NCI-H748 (cell line): ENCODE data around the gene RFNG.
A peak's percentile ranks its signal among the peaks of the same experiment; 100 is the strongest.

ENCODE experiments used
- DNase-seq: peaks from one replicate; lab custom pipeline; 2025; ENCODE audit not compliant: unreplicated experiment; lab: John Stamatoyannopoulos, UW

Gene RFNG

DNA sequence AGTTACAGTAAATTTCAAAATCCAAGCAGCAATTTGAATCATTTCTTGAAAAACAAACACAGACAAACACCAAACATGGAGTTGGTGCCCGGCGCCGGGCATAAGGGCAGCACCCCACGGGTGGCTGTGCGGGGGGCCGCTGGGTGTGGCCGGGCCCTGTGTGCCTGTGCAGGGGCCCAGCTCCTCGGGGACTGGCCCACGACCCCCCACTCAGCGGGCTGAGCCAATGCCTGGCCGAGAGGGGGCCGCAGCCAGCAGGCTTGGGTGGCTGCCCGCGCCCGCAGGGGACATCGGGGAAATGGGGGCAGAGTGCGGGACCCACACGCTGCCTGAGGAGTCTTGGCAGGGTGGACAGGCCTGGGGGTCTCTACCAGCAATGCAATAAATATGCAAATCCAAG lies 26.8 kb upstream of the RFNG start:
- DNase-seq = no peak

DNA sequence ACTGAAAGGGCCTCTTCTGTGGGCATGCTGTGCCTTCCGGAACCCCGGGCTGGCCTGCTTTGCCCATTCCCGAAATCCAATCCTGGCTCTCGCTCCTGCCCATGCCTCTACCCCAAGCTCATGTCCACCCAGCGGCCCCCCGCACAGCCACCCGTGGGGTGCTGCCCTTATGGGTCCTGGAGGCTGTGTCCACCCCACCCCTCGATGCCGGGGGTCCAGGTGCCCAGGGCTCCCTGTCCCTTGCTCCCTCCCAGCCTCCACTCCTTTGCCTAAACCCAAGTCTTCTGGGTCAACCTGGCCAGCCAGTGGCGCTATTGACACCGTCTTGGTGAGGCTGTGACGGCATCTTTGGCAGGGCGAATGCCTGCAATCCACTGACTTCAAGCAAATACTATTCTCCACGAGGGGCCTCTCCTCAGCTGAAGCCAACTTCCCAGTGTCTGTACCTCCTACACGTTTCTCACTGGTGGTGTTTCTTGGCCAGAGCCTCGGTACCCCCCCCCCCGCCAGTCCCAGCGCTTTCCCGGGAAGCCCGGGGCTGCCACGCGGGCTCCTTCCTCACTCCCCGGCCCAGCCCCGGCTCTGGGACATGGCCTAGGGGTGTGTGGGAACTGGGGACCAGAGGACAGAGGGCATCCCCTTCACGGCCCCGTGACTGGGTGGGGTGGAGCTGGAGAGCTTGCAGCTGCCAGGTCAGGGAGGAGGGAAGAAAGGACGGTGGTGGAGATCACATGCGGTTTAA lies 26.2 kb upstream of the RFNG start:
- DNase-seq = no peak

DNA sequence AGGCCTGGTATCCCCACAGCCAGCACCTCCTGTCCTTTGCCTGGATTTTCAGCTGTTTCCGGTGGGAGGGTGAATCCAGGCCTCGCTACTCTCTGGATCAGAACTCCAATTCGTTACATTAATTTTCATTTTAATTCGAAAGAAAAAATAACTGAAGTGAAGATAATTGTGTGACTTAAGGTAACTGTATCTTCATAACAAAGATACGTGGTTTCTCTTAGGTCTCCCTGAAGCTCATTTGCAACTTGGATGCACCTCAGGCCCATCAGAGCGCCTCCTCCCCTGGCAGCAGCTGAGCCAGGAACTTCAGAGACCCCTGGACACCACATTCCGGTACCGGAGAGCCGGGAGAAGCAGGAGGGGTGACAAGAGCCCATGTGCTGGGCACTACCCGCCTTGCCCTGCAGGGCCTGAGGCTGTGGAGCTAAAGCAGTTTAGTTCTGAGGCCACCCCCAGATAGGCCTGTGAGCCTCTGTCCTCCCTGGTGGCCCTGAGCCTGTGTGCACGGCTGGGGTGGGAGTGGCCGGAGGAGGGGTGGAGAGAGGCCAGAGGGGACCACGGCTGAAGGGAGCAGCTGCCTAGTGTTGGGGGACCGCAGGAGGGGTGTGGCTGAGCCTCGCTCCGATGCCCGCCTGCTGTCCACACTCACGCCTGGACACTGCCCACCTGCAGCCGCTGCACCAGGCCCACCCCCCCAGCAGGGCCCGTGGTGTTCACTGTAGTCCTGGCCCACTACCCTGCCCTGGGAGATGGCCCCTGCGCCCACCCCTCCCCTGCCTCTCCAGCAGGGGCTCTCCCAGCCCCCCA lies 25.4 kb upstream of the RFNG start:
- no peak for DNase-seq

DNA sequence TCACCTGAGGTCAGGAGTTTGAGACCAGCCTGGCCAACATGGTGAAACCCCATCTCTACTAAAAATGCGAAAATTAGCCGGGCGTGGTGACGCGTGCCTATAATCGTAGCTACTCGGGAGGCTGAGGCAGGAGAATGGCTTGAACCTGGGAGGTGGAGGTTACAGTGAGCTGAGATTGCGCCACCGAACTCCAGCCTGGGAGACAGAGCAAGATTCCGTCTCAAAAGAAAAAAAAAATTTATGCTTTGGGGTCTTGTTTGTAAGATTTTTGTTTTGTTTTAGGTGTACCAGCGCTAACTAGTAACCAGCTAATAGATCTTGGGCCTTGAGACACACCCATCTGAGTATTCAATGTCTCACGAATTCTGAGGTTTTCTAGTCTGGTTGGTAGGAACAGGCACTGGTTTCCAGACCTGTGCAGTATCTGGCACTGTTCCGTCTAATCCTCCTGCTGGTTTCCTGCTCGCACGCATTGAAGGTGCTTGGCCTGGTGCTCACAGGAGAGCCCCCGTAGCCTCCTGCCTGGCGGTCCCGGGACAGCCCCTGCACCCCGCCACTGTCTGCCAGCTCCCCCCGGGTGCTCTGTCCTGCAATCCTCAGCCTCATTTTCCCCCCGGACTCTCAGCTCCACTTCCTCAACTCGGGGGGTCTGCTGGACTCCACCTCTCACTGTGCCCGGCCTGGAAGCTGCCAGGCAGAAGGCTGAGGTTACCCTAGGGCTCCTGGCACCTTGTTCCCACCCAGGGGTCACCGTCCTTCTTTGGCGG lies 24.6 kb upstream of the RFNG start:
- DNase-seq = no peak

DNA sequence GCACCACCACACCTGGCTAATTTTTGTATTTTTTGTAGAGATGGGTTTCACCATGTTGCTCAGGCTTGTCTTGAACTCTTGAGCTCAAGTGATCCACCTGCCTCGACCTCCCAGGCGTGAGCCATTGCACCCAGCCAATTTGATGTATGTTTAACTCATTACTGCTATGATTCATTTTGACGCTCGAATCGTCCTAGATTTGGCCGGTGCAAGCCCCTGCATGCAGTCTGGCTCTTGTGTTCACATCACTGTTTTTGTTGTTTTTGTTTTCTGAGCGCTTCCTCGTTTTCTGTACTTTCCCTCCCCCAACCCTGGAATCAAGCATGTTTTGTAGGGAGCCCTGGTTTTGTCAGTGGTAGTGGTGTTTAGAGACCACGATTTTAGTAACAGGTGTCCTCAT lies 21.8 kb upstream of the RFNG start:
- no peak for DNase-seq

DNA sequence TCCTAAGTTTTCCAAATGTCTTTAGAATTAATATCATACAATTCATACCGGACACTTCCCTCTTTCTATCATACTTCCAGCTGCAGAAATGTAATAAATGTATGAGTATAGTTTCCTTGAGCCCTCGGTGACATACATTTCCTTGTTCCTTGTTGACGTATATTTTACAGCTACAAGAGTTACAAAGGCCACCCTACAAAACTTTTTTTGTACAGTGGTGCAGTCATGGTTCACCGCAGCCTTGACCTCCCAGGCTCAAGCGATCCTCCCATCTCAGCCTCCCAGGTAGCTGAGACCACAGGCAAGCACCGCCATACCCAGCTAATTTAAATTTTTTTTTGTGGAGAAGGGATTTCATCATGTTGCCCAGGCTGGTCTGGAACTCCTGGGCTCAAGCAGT lies 21.2 kb upstream of the RFNG start:
- no peak for DNase-seq

DNA sequence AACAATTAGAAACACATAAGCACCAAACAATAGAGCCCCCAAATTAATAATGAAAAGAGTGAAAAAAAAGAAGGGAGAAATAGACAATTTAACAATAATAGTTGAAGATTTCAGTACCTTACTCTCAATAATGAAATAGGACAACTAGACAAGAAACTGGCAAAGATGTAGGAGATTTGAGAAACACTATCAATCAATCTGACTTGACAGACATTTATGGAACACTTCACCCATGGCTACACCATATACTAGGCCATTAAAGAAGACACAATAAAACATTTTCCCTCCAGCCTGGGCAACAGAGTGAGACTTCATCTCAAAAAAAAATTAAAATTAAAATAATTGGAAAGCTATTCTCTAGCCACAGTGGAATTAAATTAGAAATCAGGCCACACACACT lies 19.0 kb upstream of the RFNG start:
- no peak for DNase-seq

DNA sequence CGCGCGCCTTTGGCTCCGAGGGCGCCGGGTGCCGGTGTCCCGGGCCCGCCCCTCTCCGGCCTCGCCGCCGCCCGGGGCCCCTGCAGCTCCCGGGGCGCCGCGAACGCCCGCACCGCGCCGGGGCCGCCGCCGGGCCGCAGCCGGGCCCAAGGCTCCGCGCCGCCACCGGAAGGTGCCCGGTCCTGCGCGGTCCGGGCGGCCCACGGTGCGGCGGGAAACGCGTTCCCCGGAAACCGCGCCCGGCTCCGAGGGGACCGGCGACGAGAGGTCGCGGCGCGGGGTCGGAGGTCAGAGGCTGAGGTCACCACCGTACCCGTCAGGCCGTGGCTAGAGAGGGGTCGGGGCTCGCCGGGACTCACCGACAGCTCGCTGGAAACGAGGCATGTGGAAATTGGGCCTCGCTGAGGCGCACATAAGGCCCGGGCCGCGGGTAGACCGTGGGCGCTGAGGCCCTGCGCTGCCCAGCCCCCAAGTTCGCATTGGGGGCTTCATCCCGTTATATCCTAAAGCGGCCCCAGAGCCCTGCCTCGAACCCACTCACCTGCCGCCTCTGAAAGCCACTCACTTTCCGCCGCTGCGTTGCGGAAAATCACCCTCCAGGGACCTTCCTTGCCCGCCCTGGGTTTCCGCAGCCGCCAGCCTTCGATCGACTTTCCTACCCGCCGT lies 14.2 kb upstream of the RFNG start, which contains the start of gene DUS1L:
Gene DUS1L, minus strand, starts transcription at position 167 of the 666 bp plus-strand sequence. CDS start 745 bp downstream, outside the sequence.
- DNase-seq = peak; percentile 62

DNA sequence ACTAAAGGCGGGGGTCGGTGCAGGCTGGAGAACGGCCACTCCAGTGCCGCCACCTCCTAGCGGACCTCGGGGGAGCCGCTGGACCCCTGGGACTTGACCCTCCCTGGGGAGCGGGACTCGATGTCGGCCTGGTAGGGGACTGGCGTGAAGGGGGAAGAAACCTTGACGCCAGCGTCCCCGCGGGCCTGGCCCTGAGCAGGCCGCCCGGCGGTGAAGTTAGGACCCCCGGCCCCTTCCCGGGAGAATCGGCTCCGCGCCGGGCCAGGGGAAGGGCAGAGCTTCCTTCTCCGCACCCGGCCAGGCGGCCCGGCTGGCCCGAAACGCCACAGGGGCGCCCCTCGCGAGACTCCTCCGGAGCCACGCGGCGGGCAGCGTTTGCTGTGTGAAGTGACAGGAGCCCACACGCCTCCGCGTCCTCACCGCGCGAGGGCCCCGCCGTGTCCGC lies 13.6 kb upstream of the RFNG start:
- peak; percentile 39 for DNase-seq

DNA sequence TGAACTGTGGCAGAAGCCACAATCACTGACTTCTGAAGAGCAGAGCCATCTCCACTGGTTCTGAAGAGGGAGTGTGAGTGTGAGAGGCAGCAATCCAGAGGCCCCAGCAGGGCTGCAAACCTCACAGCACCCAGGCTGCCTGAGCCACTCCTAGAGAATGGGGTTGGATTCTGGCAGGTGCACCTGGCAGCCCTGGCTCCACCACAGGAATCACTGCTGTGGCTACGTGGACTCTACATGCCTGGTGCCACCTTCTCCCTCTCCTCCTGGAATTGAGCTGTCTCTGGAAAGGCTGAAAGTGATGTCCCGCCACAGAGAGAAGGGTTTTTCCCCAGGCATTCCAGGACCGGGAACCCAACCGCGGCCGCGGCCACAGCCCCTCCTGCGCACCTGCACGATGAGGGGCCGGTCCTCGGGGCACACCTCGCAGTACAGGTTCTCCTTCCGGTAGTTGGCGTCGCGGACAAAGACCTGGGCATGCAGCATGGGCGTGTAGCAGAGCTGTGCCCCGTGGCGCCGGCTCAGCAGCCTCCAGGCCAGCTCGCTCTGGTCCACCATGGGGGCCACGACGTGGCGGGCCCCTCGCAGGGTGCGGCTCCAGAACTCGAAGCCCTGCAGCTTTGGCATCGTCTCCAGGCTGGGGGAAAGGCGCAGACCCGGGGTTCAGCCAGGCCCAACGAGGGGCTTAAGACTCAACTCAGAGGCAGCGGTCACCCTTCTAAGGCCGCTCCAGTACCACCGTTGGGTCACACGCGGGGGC lies 13.0 kb upstream of the RFNG start:
- DNase-seq = peak; percentile 63

DNA sequence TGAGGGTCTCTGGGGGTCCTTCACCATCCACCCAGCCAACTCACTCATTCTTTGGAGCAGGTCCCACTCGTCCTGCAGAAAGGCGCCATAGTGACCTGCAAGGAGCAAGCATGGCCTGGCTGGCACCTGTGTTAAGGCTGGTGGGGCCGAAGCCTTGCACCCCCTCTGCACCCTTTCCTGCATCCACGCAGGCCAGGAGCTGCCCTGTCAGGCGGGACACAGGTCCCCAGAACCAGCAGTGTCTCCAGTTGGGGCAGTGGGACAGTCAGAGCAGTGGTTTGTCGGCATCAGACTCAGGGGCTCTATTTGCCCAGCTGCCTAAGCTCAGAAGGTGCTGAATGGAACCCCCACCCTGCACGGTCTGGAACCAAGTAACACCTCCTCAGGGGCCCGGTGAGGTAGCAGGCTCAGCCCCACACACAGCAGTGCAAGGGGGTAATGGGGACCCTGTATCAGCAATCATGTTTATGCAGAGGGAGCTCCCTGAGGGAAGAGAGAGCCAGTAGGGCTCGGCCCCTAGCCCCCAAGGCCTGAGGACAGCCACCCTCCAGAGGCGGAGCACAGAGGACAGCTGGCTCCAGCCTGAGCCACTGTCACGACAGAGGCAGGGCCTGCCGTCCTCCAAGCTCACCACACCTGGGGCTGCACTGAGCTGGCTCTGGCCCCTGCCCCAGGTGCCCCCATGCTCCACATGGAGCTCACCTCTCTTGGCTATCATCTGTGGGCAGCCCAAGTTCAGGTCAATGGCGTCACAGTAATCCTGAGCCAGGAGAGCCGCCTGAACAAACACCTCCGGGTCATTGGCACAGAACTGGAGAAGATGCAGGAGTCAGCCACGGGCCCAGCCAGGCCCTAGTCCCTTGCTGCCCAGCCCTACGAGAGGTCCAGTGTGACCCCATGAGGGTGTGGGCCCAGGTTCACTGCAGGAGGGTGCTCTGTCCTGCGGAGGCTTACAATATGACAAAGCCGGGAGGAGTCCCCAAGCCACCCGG lies 12.1 kb upstream of the RFNG start:
- DNase-seq = no peak

DNA sequence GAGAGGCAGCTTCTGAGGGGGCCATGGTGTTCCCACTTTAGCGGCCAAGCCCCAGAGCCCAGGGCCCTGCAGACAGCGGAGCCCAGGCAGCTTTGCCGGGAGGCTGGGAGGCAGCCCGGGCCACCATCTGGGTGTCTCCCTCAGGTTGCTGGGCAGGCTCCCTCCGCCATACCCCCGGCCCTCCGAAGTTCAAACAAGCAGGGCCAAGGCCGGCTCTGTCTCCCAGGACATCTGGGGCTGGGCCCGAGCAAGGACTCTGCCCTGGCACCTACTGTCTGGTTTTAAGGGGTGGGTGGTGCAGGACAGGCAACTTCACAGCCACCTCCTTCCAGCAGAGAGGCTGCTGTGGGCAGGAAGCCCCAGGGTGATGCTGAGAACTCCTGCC lies 11.4 kb upstream of the RFNG start:
- no peak for DNase-seq

DNA sequence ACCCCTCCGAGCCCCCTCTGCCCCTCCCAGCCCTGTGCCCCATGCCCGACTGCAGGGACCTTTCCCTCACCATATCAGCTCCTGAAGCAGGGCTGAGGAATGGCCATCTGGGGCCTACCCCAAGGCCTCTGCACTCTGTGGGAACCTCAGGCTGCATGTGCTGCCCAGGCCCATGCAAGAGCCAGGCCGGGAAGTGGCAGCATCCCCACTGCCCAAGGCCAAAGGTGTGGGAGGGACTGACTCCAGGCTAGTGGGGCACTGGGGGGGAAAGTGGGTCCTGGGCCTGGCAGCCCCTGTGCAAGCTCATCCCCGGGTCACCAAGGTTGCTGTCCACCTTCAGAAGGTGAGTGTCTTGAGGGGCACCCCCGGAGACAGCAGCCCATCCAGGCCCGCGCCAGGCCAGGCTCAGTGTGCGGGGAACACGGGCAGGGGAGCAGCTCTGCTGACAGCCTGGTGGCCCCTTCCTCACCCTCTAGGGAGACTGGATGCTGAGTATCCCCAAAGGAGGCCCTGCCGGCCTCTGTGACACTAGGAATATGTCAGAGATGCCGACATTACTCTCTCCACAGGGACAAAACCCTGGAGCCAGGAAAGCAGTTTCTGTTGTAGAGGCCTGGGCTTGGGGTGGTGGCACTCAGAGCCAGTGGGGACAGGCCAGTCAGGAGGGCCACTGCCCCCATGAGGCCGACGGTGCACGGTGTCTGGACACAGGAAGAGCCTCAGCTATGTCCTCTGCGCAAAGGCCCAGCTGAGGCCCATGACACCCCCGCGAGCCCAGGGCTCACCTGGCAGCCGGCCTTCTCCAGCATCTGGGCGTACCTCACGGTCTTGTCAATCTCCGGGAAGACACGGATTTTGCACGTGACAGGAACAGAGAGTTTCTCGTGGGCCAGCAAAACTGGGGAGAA lies 10.7 kb upstream of the RFNG start:
- no peak for DNase-seq

DNA sequence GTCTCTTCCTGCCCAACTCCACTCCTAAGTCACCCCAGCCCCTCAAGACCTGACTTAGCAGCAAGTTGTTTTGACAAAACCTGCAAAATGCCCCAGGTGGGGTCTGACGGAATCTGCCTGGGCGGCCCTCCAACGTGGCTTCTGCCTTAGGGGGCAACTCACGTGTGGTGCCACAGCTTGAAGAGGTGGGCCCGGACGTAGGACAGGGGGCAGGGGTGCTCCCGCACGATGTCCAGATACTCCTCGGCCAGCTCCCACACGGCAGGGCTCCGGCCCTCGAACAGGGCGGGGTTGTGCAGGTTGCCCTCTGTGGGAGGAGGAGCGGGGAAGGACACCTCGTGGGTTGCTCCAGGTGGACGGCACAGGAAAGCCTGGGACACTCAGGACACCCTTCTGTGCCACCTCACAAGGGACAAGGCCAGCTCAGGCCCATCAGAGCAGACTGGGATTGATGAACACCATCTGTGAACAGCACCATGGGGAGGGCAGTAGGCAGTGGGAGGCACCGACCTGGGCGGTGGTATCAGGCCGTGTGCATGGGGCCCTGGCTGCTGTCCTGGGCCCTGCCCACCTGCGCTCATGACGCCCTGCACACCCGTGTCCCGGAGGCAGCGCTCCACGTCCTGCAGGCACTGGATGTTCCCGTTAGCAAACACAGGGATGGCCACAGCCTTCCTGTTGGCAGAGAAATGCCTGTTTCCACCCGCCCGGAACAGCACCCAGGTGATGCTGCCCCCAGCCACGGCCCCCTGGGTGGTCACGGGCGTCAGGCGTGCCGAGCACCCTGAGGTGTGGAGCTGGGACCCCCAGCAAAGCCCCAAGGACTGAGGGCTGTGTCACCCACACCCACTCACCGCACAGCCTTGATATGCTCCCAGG lies 9.7 kb upstream of the RFNG start:
- no peak for DNase-seq

DNA sequence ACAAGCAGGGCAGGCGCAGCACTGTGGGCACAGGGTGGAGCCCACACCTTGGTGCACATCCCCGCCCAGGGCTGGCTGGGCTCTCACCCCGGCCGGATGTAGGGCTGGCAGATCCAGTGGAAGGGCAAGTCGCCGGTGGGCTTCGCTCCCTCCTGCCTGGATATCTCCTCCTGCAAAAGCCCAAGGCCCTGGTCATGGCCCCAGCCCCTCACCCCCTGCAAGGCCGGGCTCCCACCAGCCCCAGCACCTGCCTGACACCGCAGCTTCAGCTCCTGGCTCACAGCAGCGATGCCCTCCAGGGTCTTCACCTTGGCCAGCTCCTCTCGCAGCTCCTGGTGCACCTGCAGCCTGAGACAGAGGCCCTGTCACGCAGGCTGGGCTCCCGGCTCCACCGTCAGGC lies 9.0 kb upstream of the RFNG start:
- no peak for DNase-seq

DNA sequence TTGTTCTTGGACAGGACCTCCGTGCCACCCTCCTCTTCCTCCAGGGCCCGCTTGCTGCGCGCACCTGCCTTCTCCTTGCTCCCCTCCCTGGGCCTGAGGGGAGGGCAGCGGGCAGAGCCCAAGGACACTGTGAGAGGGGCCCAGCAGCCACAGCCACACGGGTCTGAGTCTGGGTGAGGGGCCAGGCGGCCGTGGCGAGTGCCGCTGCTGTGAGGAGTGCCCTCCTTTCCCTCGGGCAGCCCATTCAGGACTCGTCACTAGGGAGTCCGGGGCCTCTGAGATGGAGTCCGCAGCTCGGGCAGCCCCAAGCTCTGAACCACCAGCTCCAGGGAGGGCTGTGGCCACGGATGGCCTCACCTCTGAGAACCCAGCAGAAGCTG lies 8.4 kb upstream of the RFNG start:
- DNase-seq = no peak

DNA sequence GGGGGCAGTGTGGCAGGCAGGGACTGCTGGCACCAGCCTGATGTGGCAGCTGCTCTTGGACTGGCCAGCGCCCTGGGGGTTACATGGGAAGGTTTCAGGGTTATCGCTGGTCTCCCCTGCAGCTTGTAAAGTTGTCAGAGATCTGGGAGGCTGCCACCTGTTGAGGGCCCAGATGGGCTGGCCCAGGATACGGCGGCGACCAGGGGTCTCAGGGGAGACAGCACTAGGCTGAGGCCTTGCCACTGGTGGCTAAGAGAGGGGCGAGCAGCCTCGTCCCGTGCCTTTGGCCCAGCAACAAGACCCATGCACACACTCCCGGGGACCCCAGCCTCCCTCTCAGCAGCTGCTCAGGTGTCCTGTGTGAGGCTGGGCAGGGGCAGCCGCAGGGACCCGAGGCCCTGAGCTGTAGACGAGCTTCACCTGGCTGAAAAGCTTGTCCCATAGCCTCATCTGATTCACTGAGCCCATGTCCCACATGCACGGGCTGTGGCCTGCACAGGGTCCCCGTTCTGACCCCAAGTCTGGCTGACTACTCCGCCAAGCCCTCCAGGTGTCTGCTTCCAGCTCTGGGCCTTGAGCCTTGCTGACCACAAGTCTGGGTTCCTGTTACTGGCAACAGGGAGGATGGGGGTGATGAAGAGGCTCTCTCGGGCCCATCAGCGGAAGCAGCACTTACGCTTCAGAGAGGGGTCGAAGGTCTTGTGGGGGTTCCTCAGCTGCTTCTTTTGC lies 7.8 kb upstream of the RFNG start:
- DNase-seq = no peak
